Stimulated activated CD4-positive, alpha-beta T cell treated with anti-CD3 and anti-CD28 coated beads, Interleukin-1b, Interleukin-23, amount 100 ng/mL, for 24 hours (primary cell): Measurements from ENCODE around the gene HNRNPUL1.
"Not testable (repeated sequence)": the region's sequence is repeated elsewhere in the genome, so short reads cannot be mapped to it uniquely, and the experiment has no call there.

Experiments used
- DNase-seq, 4 experiments: peaks; one replicate each; pipeline ENCODE4 v3.0.0-alpha.2; 2020; ENCODE audit warnings: low read depth in 4 of 4, low spot score in 1 of 4

Gene HNRNPUL1

DNA sequence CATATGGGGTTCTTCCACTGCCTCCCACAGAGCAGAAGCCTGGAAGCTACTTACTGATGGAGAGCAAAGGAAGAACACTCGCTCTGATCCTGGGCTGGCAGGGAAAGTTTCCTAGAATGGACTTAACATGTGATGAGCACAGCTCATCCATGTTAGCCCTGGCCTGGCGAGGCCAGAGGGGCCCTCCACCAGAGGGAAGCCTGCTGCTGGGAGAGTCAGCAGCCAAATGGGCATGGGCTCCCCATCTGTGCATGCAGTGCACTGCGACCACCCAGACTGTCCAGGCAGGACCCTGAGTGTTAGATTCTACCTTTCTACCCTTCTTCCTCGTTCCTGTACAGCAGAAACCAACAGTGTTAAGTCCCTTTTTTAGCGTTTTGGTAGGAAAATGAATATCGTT, 8.9 kb downstream of the HNRNPUL1 start:
- no peak for DNase-seq

GRCh38 chr19:41274802-41275201, 10.6 kb downstream of the HNRNPUL1 start:
- no peak for DNase-seq

GRCh38 chr19:41276231-41276630, 12.1 kb downstream of the HNRNPUL1 start:
- DNase-seq, result no peak

- no peak for DNase-seq
These were observed 14.3 kb downstream of the HNRNPUL1 start for GRCh38 chr19:41278478-41278877.

- no peak for DNase-seq
These were observed 24.7 kb downstream of the HNRNPUL1 start for GRCh38 chr19:41288673-41289530.

DNA sequence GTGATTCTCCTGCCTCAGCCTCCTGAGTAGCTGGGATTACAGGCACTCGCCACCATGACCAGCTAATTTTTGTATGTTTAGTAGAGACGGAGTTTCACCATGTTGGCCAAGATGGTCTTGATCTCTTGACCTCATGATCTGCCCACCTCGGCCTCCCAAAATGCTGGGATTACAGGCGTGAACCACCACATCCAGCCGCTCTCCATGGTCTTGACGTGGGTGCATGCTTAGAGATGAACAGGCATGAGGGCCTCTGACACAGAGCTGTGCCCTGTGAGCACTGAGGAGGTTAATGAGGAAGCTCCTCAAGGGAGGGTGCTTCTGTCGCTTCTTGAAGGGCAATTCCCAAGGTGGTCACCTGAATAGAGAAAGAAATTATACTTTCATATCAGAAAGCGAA, 25.6 kb downstream of the HNRNPUL1 start:
- not testable (repeated sequence) for DNase-seq

GRCh38 chr19:41294393-41294792, 30.2 kb downstream of the HNRNPUL1 start:
- DNase-seq, result no peak

DNA sequence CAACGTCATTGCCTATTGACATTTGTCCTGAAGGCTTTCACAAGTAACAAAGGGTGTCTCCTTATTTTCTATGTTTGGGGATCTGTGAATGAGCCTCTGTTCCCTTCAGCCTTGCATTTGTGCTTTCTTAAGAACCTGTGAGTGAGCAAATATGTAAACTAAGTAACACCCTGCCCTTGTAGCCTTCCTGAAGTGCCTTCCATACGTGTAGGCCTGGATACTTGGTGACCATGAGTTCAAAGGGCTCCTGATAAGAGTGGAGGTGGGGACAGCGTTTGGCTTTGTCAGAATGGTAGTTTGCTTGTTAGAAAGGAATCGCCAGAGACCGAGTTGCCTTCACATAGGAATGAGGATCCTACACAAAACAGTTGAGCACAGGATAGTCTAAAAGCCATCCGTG, 31.3 kb downstream of the HNRNPUL1 start:
- DNase-seq, result no peak

GRCh38 chr19:41296433-41296871, 32.3 kb downstream of the HNRNPUL1 start:
- no peak for DNase-seq

GRCh38 chr19:41297628-41298347, 33.6 kb downstream of the HNRNPUL1 start:
- no peak for DNase-seq

GRCh38 chr19:41298348-41298964, 34.3 kb downstream of the HNRNPUL1 start:
- no peak for DNase-seq

DNA sequence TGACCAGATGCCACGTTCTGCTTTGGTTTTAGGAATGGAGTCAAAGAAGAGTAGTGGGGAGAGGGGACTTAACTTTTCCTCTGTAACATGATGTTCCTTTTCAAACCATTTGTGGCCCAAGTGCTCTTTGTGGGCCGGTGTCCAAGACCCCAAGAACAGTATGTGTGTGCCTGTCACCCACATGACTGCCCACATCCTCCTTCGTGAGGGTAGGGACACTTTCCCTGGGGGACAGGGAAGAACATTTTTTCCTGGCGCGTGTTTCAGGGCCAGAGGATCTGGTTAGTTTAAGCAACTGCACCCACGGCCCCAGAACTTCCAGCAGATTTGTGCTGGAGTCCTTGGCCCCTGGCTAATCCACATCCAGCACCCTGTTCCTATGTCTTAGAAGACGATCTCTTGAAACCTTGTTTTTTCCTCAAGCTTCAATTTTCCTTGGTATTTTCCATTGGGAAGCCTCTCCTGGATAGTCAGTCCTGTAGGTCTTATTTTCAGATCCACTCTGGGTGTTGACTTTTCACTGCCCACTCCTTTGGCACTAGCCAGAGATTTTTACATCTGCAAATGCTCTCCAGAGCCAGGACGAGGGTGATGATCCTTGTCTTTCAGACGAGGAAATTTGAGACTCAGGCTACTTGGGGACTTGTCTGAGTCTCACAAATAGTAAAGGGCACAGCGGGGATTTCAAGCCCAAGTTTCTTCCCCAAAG, 35.0 kb downstream of the HNRNPUL1 start:
- DNase-seq, result no peak

DNA sequence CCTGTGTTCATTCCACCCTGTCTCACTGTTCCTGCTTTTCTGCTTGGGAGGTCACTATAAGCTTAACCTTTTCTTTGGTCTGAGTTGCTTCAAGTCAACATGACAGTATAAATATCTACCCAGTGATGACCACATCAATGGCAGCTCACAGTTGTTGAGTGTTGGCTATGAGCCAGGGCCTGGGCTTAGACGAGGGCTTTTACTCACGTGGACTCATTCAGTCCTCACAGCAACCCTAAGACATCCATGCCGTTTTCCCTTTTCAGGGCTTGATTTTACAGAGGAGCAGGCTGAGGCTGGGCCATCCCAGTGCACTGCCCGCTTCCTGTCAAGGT, 35.5 kb downstream of the HNRNPUL1 start:
- no peak for DNase-seq

GRCh38 chr19:41300555-41300954, 36.4 kb downstream of the HNRNPUL1 start:
- no peak for DNase-seq

DNA sequence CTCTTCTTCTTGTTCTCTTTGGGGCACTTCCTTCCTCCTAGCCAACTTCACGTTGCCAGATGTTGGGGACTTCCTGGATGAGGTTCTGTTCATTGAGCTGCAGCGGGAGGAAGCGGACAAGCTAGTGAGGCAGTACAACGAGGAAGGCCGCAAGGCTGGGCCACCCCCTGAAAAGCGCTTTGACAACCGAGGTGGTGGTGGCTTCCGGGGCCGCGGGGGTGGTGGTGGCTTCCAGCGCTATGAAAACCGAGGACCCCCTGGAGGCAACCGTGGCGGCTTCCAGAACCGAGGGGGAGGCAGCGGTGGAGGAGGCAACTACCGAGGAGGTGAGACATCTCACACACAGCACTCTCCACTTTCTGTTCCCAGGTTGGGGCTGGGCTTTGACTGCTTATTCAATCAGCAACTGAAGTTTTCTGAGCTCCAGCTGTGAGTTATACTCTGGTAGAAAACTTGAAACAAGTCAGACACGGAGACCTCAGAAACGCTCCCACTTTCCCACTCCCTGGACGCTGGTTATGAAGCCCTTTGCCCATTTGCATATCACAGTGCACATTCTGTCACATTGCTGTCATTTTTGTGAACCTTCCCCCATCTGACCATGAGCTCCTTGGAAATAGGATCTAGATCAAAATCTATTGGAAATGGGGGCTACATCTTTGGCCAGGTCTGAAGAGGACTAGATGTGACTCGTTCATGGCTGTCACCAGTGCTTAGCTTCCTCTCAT, 38.6 kb downstream of the HNRNPUL1 start:
- peak in 3 of 4 experiments; percentile 40 to 60 (median 42) for DNase-seq

DNA sequence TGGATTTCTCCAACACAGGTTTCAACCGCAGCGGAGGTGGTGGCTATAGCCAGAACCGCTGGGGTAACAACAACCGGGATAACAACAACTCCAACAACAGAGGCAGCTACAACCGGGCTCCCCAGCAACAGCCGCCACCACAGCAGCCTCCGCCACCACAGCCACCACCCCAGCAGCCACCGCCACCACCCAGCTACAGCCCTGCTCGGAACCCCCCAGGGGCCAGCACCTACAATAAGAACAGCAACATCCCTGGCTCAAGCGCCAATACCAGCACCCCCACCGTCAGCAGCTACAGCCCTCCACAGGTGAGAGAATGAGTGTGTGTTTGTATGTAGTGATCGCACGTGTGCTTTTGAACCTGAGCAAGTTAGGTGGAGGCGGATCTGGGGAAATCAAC, 39.8 kb downstream of the HNRNPUL1 start:
- DNase-seq, result no peak

GRCh38 chr19:41304706-41305483, 40.7 kb downstream of the HNRNPUL1 start:
- no peak for DNase-seq

- DNase-seq, result no peak
These were observed 42.0 kb downstream of the HNRNPUL1 start for GRCh38 chr19:41305927-41306793.
